ENCODE measurements around the gene ATG9B. TPM values are rescaled to one million over a fixed set of nuclear protein-coding genes. Genes with fewer than 3 reads are reported as not detected.

ATG9B gene
- total and polyA plus RNA-seq, 9 of the 15 experiments (the other 6 are each of a cell fraction or from before 2014, with no cell fraction given) = 0.29 to 8.0 (median 2.1) TPM

DNA sequence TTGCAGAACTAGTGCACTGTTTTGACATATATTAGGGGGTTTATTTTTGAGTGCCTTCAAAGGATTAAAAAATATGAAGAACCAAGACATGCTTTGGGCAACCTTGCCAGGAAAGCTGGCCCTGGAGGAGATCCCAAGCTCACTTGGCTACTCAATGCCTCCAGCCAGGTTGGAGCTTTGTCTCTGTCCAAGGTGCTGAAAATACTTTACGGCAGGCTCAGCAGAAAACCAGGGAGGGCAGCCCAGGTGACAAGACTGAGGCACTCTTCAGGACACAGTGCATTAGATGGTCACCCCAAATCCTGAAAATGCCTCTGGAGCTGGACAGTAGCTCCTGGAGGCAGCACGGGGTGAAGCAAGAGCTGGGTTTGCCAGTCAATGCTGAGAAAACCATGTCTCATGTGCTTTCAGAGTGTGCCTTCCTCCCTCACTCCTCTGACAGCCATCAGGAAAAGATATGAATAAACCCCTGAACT, 40.4 kb downstream of the ATG9B start (continued):
- TF ChIP-seq, protein P1, sequence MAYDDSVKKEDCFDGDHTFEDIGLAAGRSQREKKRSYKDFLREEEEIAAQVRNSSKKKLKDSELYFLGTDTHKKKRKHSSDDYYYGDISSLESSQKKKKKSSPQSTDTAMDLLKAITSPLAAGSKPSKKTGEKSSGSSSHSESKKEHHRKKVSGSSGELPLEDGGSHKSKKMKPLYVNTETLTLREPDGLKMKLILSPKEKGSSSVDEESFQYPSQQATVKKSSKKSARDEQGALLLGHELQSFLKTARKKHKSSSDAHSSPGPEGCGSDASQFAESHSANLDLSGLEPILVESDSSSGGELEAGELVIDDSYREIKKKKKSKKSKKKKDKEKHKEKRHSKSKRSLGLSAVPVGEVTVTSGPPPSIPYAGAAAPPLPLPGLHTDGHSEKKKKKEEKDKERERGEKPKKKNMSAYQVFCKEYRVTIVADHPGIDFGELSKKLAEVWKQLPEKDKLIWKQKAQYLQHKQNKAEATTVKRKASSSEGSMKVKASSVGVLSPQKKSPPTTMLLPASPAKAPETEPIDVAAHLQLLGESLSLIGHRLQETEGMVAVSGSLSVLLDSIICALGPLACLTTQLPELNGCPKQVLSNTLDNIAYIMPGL (CRISPR knock-in tag; IDR thresholded peaks at IDR 0.05) = peak; percentile 61; the same call in 1 of the 2 replicates
- TF ChIP-seq ATF4 (CRISPR knock-in tag; IDR thresholded peaks at IDR 0.05) (0 out of 2 replicates have a peak, but pooled peaks have one; percentile 14), KHSRP (IDR thresholded peaks at IDR 0.05) (no peak), ZNF146 (CRISPR knock-in tag; IDR thresholded peaks at IDR 0.05; ENCODE audit: unreplicated experiment) (no peak), DNMT1 (IDR thresholded peaks at IDR 0.05) (no peak)

DNA sequence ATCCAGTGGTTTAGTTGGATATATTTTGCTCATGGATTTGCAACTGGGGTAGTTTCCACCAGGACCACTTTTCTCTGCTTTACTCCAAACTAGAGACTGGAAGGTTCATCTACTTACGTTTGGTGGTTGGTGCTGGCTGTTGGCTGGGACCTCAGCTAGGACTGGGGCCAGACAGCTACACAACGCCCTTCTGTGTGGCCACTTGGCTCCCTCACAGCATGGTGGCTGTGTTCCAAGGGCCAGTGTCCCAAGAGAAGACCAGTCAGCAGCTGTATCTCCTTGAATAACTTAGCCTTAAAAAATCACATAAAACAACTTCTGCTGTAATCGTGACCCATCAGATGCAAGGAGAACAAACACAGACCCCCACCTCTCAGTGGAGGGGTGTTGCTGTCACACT, 41.9 kb downstream of the ATG9B start:
- H3K9me3 ChIP-seq (replicated peaks; ENCODE audit: control insufficient read depth, insufficient read depth, low read depth, low read length) = no peaks in the 10 kb centered on the region
- H3K27ac ChIP-seq (ENCODE audit: extremely low read depth, low read depth, low read length) = no peak overlapping the region
- WGBS (ENCODE audit: insufficient coverage, low coverage, missing lambda C conversion rate) = 10% methylated on average over 3 of the region's 3 CpGs
- H3K9me1 ChIP-seq (ENCODE audit: control insufficient read depth, insufficient read depth, low read length) = peaks cover 3% of the 10 kb centered on the region
- FAIRE-seq (no peak), ATAC-seq (no peak), DNase-seq (ENCODE audit: extremely low read depth in 1 of 4, low spot score in 3 of 4) (no peak)
- H3K36me3 ChIP-seq (ENCODE audit: control insufficient read depth, insufficient read depth, low read length) = no peaks in the 10 kb centered on the region
- H4K20me1 ChIP-seq (replicated peaks; ENCODE audit: control insufficient read depth, insufficient read depth, low read length) = peaks cover 9% of the 10 kb centered on the region; the same call in 1 of the 2 replicates
- H3K79me2 ChIP-seq (ENCODE audit: control insufficient read depth, insufficient read depth, low read length) = peaks cover 2% of the 10 kb centered on the region
- in situ Hi-C loops (cut with MboI) = no loop called here
- H3K4me1 ChIP-seq (replicated peaks in 1 of 2; ENCODE audit: control insufficient read depth in 2 of 2, insufficient read depth in 2 of 2, low read length in 2 of 2) = peaks cover 17 to 44% of the 10 kb centered on the region in 2 experiments
- intact Hi-C loops (cut with micrococcal nuclease) = no loop called here
- TF ChIP-seq CHD4 (IDR thresholded peaks at IDR 0.05; ENCODE audit: insufficient read depth, insufficient replicate concordance, low read depth, low read length, poor library complexity, severe bottlenecking) = no peak
- no peak overlapping the region for H2AFZ ChIP-seq (ENCODE audit: low read depth, low read length)
- POLR2A ChIA-PET = no interaction called here
- CTCF ChIA-PET (ENCODE audit: low intra/inter-chr PET ratio) = no interaction called here
- no peak overlapping the region for H3K9ac ChIP-seq (ENCODE audit: insufficient read depth in 1 of 2, low read depth in 2 of 2, low read length in 2 of 2)
- BruUV-seq (replicated peaks) = no TSS peak
- H3K27me3 ChIP-seq (ENCODE audit: control insufficient read depth in 2 of 2, insufficient read depth in 2 of 2, low read length in 2 of 2) = peaks cover 23 to 29% of the 10 kb centered on the region in 2 experiments
- H3K4me3 ChIP-seq = no peak overlapping the region
- no peak overlapping the region for H3K4me2 ChIP-seq (ENCODE audit: insufficient read depth, low read length)
